Body of pancreas (tissue), 4 donors: ENCODE measurements around the gene YARS1. TPM values are rescaled to one million over a fixed set of nuclear protein-coding genes. Genes with fewer than 3 reads are reported as not detected.
A peak's percentile ranks its signal among the peaks of the same experiment; 100 is the strongest.

ENCODE experiments used
- ATAC-seq: fragments of 150-250 bp; one replicate; pipeline ENCODE4 v1.9.1; 2016
- DNase-seq, 4 donors: peaks; one replicate each; pipeline ENCODE4 v3.0.0-alpha.2; 2019
- H3K27ac ChIP-seq, 4 donors: fragments of 200-600 bp; sonication (generic); 1 replicate in 3 of 4; 2 replicates in 1 of 4; pipeline versions ENCODE4 v1.5.1 to v1.6.1; 2016 to 2019; ENCODE audit warnings: mild to moderate bottlenecking in 1 of 4, mixed read lengths in 1 of 4, moderate library complexity in 1 of 4
- H3K27me3 ChIP-seq, 2 donors: fragments of 200-600 bp; sonication (generic); one replicate each; pipeline ENCODE4 v1.6.0; 2016; ENCODE audit warnings: mild to moderate bottlenecking in 1 of 2
- H3K36me3 ChIP-seq, 2 donors: fragments of 200-600 bp; sonication (generic); replicated peaks in 1 of 2; 2 replicates each; pipeline ENCODE4 v1.5.1; 2016; ENCODE audit warnings: low read depth in 2 of 2; ENCODE audit not compliant: insufficient read depth in 1 of 2
- H3K4me1 ChIP-seq: fragments of 200-600 bp; sonication (generic); one replicate; pipeline ENCODE4 v1.6.0; 2016
- H3K4me3 ChIP-seq, 2 donors: fragments of 200-600 bp; sonication (generic); 1 replicate in 1 of 2; 2 replicates in 1 of 2; pipeline ENCODE4 v1.5.1; 2016 to 2019
- H3K9me3 ChIP-seq, 3 donors: fragments of 200-600 bp; sonication (generic); 1 replicate in 2 of 3; 2 replicates in 1 of 3; pipeline ENCODE4 v1.5.1; 2016
- CTCF ChIP-seq, 7 experiments: fragments of 450-650 bp in 4 of 7; fragments of 200-600 bp in 3 of 7; sonication (generic) in 3 of 7; IDR thresholded peaks; one replicate each; pipeline ENCODE4 v1.5.1; 2016 to 2019; ENCODE audit warnings: antibody characterized with exemption in 7 of 7
- POLR2A ChIP-seq, 3 donors: fragments of 450-650 bp; IDR thresholded peaks; one replicate each; pipeline ENCODE4 v1.6.1; 2016; ENCODE audit warnings: antibody characterized with exemption in 3 of 3, mild to moderate bottlenecking in 2 of 3
- WGBS, 2 donors: methylation state at CpG; one replicate each; pipeline ENCODE4 v1.1.5; 2017; 5-methylcytosine and 5-hydroxymethylcytosine counted together
- intact Hi-C: fragments of 100-400 bp; cut with DNase I; formaldehyde crosslinking; loops from one replicate; pipeline ENCODE4 v1.15.1; 2023
- total RNA-seq, 2 donors: library from RNA; depleted of rRNA; stranded (reverse); fragments of >200 nt; gene quantifications; one replicate each; pipeline ENCODE4 v1.1.0, GENCODE V29; 2016

YARS1 gene
- total RNA-seq, 2 donors from 2014 or later: 40.2 to 76.8 TPM

- Histone ChIP-seq H3K4me3 (no peak overlapping the region), H3K4me1 (peaks cover 72% of the 10 kb centered on the region), H3K36me3 (no peaks in the 10 kb centered on the region), H3K9me3 (no peaks in the 10 kb centered on the region), H3K27me3 (no peaks in the 10 kb centered on the region), H3K27ac (peak overlapping the region; percentile 97 to 100 (median 98))
- DNase-seq: no peak
- ATAC-seq: no peak
- TF ChIP-seq POLR2A (IDR thresholded peaks at IDR 0.05): no peak
- intact Hi-C loops: no loop called here
- WGBS, 2 donors: 17 to 21% methylated on average over 3 of the region's 3 CpGs
Measured at GRCh38 chr1:32755810-32756159, 61.4 kb downstream of the YARS1 start.

GRCh38 chr1:32755098-32755809 lies 61.9 kb downstream of the YARS1 start:
- Histone ChIP-seq H3K4me3 (peak overlapping the region; percentile 41 to 46), H3K4me1 (peaks cover 66% of the 10 kb centered on the region), H3K27ac (peak overlapping the region; percentile 97 to 100 (median 98)), H3K9me3 (no peaks in the 10 kb centered on the region), H3K36me3 (no peaks in the 10 kb centered on the region), H3K27me3 (no peaks in the 10 kb centered on the region)
- TF ChIP-seq CTCF (IDR thresholded peaks at IDR 0.05) (no peak), POLR2A (IDR thresholded peaks at IDR 0.05) (peak in 1 of 3 donors; percentile 48)
- intact Hi-C loops: no loop called here
- ATAC-seq: no peak
- WGBS, 2 donors: 38 to 43% methylated on average over 8 to 10 of the region's 10 CpGs
- peak; percentile 46 to 61 (median 48) for DNase-seq

- DNase-seq (peak; percentile 69 to 81 (median 76)), ATAC-seq (peak; percentile 30)
- intact Hi-C loops: no loop called here
- Histone ChIP-seq H3K4me3 (peak overlapping the region; percentile 41 to 46), H3K27me3 (no peaks in the 10 kb centered on the region), H3K27ac (peak overlapping the region; percentile 97 to 100 (median 98)), H3K36me3 (no peaks in the 10 kb centered on the region), H3K9me3 (no peaks in the 10 kb centered on the region), H3K4me1 (peaks cover 61% of the 10 kb centered on the region)
- WGBS, 2 donors: 0 to 4% methylated on average over 18 to 43 of the region's 47 CpGs
- peak; percentile 13 to 64 (median 57) for TF ChIP-seq POLR2A (IDR thresholded peaks at IDR 0.05)
- TF ChIP-seq CTCF (IDR thresholded peaks at IDR 0.05): no peak
Measured at GRCh38 chr1:32754317-32755097, 62.7 kb downstream of the YARS1 start.

- H3K27ac ChIP-seq: peak overlapping the region; percentile 97 to 100 (median 98)
- WGBS, 2 donors: 0 to 2% methylated on average over 4 to 61 of the region's 66 CpGs
- peaks cover 53% of the 10 kb centered on the region for H3K4me1 ChIP-seq
- no peaks in the 10 kb centered on the region for H3K27me3 ChIP-seq
- no peaks in the 10 kb centered on the region for H3K9me3 ChIP-seq
- intact Hi-C loops: no loop called here
- peak; percentile 84 to 91 (median 88) for DNase-seq
- peak overlapping the region; percentile 41 to 46 for H3K4me3 ChIP-seq
- no peaks in the 10 kb centered on the region for H3K36me3 ChIP-seq
- peak; percentile 55 to 74 (median 60) for TF ChIP-seq POLR2A (IDR thresholded peaks at IDR 0.05)
- TF ChIP-seq CTCF (IDR thresholded peaks at IDR 0.05): peak in 3 of 7 experiments; percentile 21 to 31 (median 25)
- peak; percentile 88 for ATAC-seq
Measured at GRCh38 chr1:32753532-32754316, 63.4 kb downstream of the YARS1 start.

- TF ChIP-seq CTCF (IDR thresholded peaks at IDR 0.05) (no peak), POLR2A (IDR thresholded peaks at IDR 0.05) (no peak)
- no peaks in the 10 kb centered on the region for H3K27me3 ChIP-seq
- H3K36me3 ChIP-seq: no peaks in the 10 kb centered on the region
- ATAC-seq (no peak), DNase-seq (no peak)
- H3K27ac ChIP-seq: peak overlapping the region in 2 of 4 donors; percentile 0 to 20
- intact Hi-C loops: no loop called here
- no peak overlapping the region for H3K4me3 ChIP-seq
- H3K9me3 ChIP-seq: no peaks in the 10 kb centered on the region
- peaks cover 35% of the 10 kb centered on the region for H3K4me1 ChIP-seq
- 44 to 58% methylated on average over 2 to 3 of the region's 3 CpGs for WGBS, 2 donors
Measured at GRCh38 chr1:32749771-32750170, 67.4 kb downstream of the YARS1 start.
